GM12878 (cell line): ENCODE results near the gene TAPT1. TPM values are rescaled to one million over a fixed set of nuclear protein-coding genes. Genes with fewer than 3 reads are reported as not detected.
A peak's percentile ranks its signal among the peaks of the same experiment; 100 is the strongest.

Source experiments
- CBFB ChIP-seq: IDR thresholded peaks from 2 replicates; pipeline ENCODE4 v1.6.1; 2016; ENCODE audit warnings: antibody characterized with exemption, low read depth
- CEBPB ChIP-seq, 2 experiments: fragments of 150-350 bp in 1 of 2; IDR thresholded peaks; 2 replicates each; pipeline ENCODE4 v1.6.1; 2012 to 2014; ENCODE audit warnings: low read depth in 2 of 2, low read length in 2 of 2, borderline replicate concordance in 1 of 2, inconsistent platforms in 1 of 2
- DPF2 ChIP-seq: fragments of 450-650 bp; IDR thresholded peaks from 2 replicates; pipeline ENCODE4 v1.6.1; 2017; ENCODE audit warnings: mild to moderate bottlenecking
- FOS ChIP-seq: IDR thresholded peaks from 3 replicates; pipeline ENCODE4 v1.6.1; 2011; ENCODE audit warnings: borderline replicate concordance; ENCODE audit not compliant: insufficient read length; ENCODE audit errors: extremely low read depth
- HCFC1 ChIP-seq: fragments of 150-350 bp; IDR thresholded peaks from 2 replicates; pipeline ENCODE4 v1.6.1; 2014; ENCODE audit warnings: low read length
- JUNB ChIP-seq: IDR thresholded peaks from 2 replicates; pipeline ENCODE4 v1.6.1; 2016; ENCODE audit warnings: antibody characterized with exemption, mild to moderate bottlenecking
- JUND ChIP-seq: IDR thresholded peaks from 2 replicates; pipeline ENCODE4 v1.6.1; 2012; ENCODE audit warnings: low read depth, mild to moderate bottlenecking, low read length, improper control_type of control experiment, moderate library complexity
- KAT2A ChIP-seq: conservative IDR thresholded peaks from 2 replicates; pipeline ENCODE4 v1.6.1; 2011; ENCODE audit warnings: low read depth, low read length; ENCODE audit not compliant: control insufficient read depth
- KDM1A ChIP-seq: fragments of 200-600 bp; sonication (generic); IDR thresholded peaks from 2 replicates; pipeline ENCODE4 v1.6.1; 2016; ENCODE audit warnings: borderline replicate concordance
- LARP7 ChIP-seq: fragments of 450-650 bp; IDR thresholded peaks from 2 replicates; pipeline ENCODE4 v1.6.1; 2017; ENCODE audit warnings: mild to moderate bottlenecking
- MEF2A ChIP-seq: IDR thresholded peaks from 2 replicates; pipeline ENCODE4 v1.6.1; 2011; ENCODE audit warnings: low read depth, mild to moderate bottlenecking, low read length, moderate library complexity; ENCODE audit not compliant: insufficient read depth
- MEF2B ChIP-seq: fragments of 450-650 bp; IDR thresholded peaks from 2 replicates; pipeline ENCODE4 v1.6.1; 2018; ENCODE audit warnings: mild to moderate bottlenecking, moderate library complexity; ENCODE audit not compliant: partially characterized antibody, poor library complexity, severe bottlenecking
- MYB ChIP-seq: fragments of 150-350 bp; IDR thresholded peaks from 2 replicates; pipeline ENCODE4 v1.6.1; 2014; ENCODE audit warnings: mild to moderate bottlenecking, low read depth, low read length, borderline replicate concordance
- NBN ChIP-seq: fragments of 450-650 bp; IDR thresholded peaks from 2 replicates; pipeline ENCODE4 v1.6.1; 2016
- NR2C2 ChIP-seq: IDR thresholded peaks from 2 replicates; pipeline ENCODE4 v1.6.1; 2011; ENCODE audit warnings: borderline replicate concordance, low read depth; ENCODE audit not compliant: control insufficient read depth, insufficient read length
- NR2F1 ChIP-seq: fragments of 450-650 bp; conservative IDR thresholded peaks from 2 replicates; pipeline ENCODE4 v1.6.1; 2017; ENCODE audit warnings: mild to moderate bottlenecking
- POU2F2 ChIP-seq: IDR thresholded peaks from 3 replicates; pipeline ENCODE4 v1.6.1; 2011; ENCODE audit warnings: low read depth, mild to moderate bottlenecking, low read length, borderline replicate concordance
- RAD51 ChIP-seq: fragments of 450-650 bp; IDR thresholded peaks from 2 replicates; pipeline ENCODE4 v1.6.1; 2016; ENCODE audit warnings: moderate library complexity, mild to moderate bottlenecking, inconsistent platforms
- SIN3A ChIP-seq: IDR thresholded peaks from 2 replicates; pipeline ENCODE4 v1.6.1; 2012; ENCODE audit warnings: low read depth, low read length, improper control_type of control experiment
- SMARCA5 ChIP-seq: fragments of 450-650 bp; IDR thresholded peaks from 2 replicates; pipeline ENCODE4 v1.6.1; 2017; ENCODE audit warnings: mild to moderate bottlenecking
- TBL1XR1 ChIP-seq: IDR thresholded peaks from 2 replicates; pipeline ENCODE4 v1.6.1; 2012; ENCODE audit warnings: low read depth, low read length, improper control_type of control experiment
- TCF3 ChIP-seq: IDR thresholded peaks from 2 replicates; pipeline ENCODE4 v1.6.1; 2012; ENCODE audit warnings: low read depth, mild to moderate bottlenecking, low read length, borderline replicate concordance; ENCODE audit not compliant: insufficient read depth
- ZBTB33 ChIP-seq: fragments of 450-650 bp; IDR thresholded peaks from 2 replicates; pipeline ENCODE4 v1.6.1; 2017; ENCODE audit warnings: mild to moderate bottlenecking
- ZNF622 ChIP-seq: fragments of 450-650 bp; IDR thresholded peaks from 2 replicates; pipeline ENCODE4 v1.6.1; 2017; ENCODE audit warnings: mild to moderate bottlenecking, inconsistent platforms
- ZNF687 ChIP-seq: fragments of 450-650 bp; IDR thresholded peaks from 2 replicates; pipeline ENCODE4 v1.6.1; 2017; ENCODE audit warnings: mild to moderate bottlenecking, moderate library complexity
- polyA plus RNA-seq, 11 experiments: library from polyadenylated mRNA; depleted of rRNA in 4 of 11; unstranded in 6 of 11; stranded (reverse) in 5 of 11; fragments of >200 nt; fragmentation: Nextera tagmentation in 4 of 11; fragmentation: Illumina TruSeq in 1 of 11; extraction: Ambion mirVana in 4 of 11; extraction: Trizol in 1 of 11; gene quantifications; 1 replicate in 1 of 11; 2 replicates in 10 of 11; pipeline versions ENCODE4 v1.2.1 to v1.2.3, GENCODE V29; 2011 to 2016; ENCODE audit warnings: inconsistent platforms in 2 of 11, missing spikeins in 2 of 11, low read depth in 1 of 11
- total RNA-seq, 4 experiments: library from RNA; depleted of rRNA in 3 of 4; stranded (reverse); fragments of >200 nt in 3 of 4; fragmentation: Illumina TruSeq in 1 of 4; extraction: Trizol in 1 of 4; gene quantifications; 2 replicates each; pipeline versions ENCODE4 v1.2.1 to v1.2.3, GENCODE V29; 2013 to 2021
- TF ChIP-seq, protein P1 (sequence below): fragments of 450-650 bp; IDR thresholded peaks from 2 replicates; pipeline ENCODE4 v1.6.1; 2017; ENCODE audit warnings: borderline replicate concordance

Gene TAPT1
- total and polyA plus RNA-seq, 10 of the 15 experiments (the other 5 are each of a cell fraction or from before 2014, with no cell fraction given): 0.91 to 23.3 (median 9.5) TPM

- TF ChIP-seq ZBTB33: no peak
- no peak for TF ChIP-seq TCF3
- no peak for TF ChIP-seq KDM1A
- no peak for TF ChIP-seq TBL1XR1
- TF ChIP-seq, protein P1, sequence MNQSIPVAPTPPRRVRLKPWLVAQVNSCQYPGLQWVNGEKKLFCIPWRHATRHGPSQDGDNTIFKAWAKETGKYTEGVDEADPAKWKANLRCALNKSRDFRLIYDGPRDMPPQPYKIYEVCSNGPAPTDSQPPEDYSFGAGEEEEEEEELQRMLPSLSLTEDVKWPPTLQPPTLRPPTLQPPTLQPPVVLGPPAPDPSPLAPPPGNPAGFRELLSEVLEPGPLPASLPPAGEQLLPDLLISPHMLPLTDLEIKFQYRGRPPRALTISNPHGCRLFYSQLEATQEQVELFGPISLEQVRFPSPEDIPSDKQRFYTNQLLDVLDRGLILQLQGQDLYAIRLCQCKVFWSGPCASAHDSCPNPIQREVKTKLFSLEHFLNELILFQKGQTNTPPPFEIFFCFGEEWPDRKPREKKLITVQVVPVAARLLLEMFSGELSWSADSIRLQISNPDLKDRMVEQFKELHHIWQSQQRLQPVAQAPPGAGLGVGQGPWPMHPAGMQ: no peak
- TF ChIP-seq CEBPB (IDR thresholded peaks at IDR 0.05; ENCODE audit: borderline replicate concordance in 1 of 2, low read depth in 2 of 2, low read length in 2 of 2): no peak
- TF ChIP-seq ZNF622: no peak
- 0 out of 2 replicates have a peak, but pooled peaks have one; percentile 48 for TF ChIP-seq DPF2
- TF ChIP-seq MEF2A: 0 out of 2 replicates have a peak, but pooled peaks have one; percentile 36
- no peak for TF ChIP-seq MYB
- TF ChIP-seq JUNB: peak; percentile 82
- TF ChIP-seq SMARCA5: no peak
- TF ChIP-seq SIN3A: no peak
- TF ChIP-seq RAD51: no peak
- no peak for TF ChIP-seq FOS
- no peak for TF ChIP-seq HCFC1
- TF ChIP-seq NBN: 0 out of 2 replicates have a peak, but pooled peaks have one; percentile 30
- TF ChIP-seq JUND: no peak
- no peak for TF ChIP-seq POU2F2
- TF ChIP-seq NR2F1: no peak
- TF ChIP-seq LARP7: no peak
- no peak for TF ChIP-seq CBFB
- no peak for TF ChIP-seq KAT2A
- no peak for TF ChIP-seq MEF2B
- TF ChIP-seq NR2C2: no peak
- no peak for TF ChIP-seq ZNF687
Measured at GRCh38 chr4:16217300-16218051, 8.8 kb downstream of the TAPT1 start (continued).
